GM12865 (cell line): ENCODE results near the gene SLC9B2.

Experiments
- DNase-seq: peaks from one replicate; pipeline ENCODE4 v3.0.0; 2010; ENCODE audit warnings: low read depth
- H3K4me3 ChIP-seq: 2 replicates; pipeline ENCODE4 v1.5.1; 2011; ENCODE audit warnings: mild to moderate bottlenecking, low read depth, low read length, control low read depth
- TF ChIP-seq, protein P1 (sequence below): IDR thresholded peaks from 2 replicates; pipeline ENCODE4 v1.5.1; 2011; ENCODE audit warnings: low read length, control low read depth, low read depth, inconsistent platforms; ENCODE audit not compliant: insufficient read depth; ENCODE audit errors: missing control alignments

The SLC9B2 gene

DNA sequence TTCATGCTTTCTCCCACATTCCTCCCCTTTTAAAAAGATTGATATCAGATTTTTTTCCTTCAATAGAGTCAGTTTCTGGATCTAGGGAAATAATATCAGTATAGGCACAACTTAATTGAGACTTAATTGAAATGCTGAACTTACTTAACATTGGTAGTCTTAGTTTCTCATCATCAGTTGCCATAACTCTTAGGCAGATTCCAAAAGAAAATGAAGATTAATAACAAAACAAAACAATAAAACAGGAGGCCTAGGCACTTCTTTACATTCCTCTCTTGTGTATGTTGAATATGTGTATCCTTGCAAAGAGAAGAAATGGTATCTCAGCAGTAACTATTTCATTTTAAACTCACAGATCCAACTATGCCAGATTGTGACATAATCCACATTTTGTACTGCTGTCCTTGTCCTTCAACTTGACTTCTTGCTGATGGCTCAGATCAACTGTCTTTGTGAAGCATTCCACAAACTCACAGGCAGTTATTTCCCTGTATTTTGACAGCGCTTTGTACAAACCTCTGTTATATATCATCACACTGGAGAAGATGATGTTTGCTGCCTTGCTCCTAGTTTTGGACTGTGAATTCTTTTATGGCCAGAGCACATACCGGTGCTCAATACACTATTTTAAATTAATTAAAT lies 9.1 kb upstream of the SLC9B2 start:
- no peak for DNase-seq
- no peak overlapping the region for H3K4me3 ChIP-seq
- TF ChIP-seq, protein P1, sequence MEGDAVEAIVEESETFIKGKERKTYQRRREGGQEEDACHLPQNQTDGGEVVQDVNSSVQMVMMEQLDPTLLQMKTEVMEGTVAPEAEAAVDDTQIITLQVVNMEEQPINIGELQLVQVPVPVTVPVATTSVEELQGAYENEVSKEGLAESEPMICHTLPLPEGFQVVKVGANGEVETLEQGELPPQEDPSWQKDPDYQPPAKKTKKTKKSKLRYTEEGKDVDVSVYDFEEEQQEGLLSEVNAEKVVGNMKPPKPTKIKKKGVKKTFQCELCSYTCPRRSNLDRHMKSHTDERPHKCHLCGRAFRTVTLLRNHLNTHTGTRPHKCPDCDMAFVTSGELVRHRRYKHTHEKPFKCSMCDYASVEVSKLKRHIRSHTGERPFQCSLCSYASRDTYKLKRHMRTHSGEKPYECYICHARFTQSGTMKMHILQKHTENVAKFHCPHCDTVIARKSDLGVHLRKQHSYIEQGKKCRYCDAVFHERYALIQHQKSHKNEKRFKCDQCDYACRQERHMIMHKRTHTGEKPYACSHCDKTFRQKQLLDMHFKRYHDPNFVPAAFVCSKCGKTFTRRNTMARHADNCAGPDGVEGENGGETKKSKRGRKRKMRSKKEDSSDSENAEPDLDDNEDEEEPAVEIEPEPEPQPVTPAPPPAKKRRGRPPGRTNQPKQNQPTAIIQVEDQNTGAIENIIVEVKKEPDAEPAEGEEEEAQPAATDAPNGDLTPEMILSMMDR = no peak

DNA sequence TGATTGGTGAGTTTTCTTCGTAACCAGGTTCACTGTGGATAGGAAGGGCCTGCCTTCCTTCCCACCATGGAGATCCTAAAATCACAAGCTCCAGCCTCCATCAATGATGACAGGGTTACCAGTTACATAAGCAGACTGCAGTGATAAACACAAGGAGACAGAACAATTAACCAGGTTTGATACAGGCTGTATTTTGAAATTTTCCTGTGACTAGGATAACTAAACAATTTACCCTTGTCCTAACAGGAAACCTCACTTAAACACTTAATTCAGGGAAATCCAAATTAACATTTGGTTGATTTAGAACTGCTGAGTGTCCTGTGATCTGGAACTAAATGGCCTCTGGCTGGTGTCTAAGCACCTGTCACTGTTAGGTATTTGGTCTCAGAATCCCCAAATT lies 3.1 kb upstream of the SLC9B2 start:
- DNase-seq = no peak
- TF ChIP-seq, protein P1 = no peak
- no peak overlapping the region for H3K4me3 ChIP-seq

- peak; percentile 73 for DNase-seq
- peak overlapping the region; percentile 95 for H3K4me3 ChIP-seq
- TF ChIP-seq, protein P1 = no peak
Measured at GRCh38 chr4:103075894-103076746, 441 bp downstream of the SLC9B2 start.

- TF ChIP-seq, protein P1 = no peak
- DNase-seq = peak; percentile 15
Measured at GRCh38 chr4:103075435-103075893, 1.1 kb downstream of the SLC9B2 start.

GRCh38 chr4:103074744-103075434 lies 1.7 kb downstream of the SLC9B2 start:
- TF ChIP-seq, protein P1 = no peak
- DNase-seq = peak; percentile 26
- peak overlapping the region; percentile 95 for H3K4me3 ChIP-seq

More at GRCh38 chr4:103075435-103075893, 1.1 kb downstream of the SLC9B2 start:
- peak overlapping the region; percentile 95 for H3K4me3 ChIP-seq

DNA sequence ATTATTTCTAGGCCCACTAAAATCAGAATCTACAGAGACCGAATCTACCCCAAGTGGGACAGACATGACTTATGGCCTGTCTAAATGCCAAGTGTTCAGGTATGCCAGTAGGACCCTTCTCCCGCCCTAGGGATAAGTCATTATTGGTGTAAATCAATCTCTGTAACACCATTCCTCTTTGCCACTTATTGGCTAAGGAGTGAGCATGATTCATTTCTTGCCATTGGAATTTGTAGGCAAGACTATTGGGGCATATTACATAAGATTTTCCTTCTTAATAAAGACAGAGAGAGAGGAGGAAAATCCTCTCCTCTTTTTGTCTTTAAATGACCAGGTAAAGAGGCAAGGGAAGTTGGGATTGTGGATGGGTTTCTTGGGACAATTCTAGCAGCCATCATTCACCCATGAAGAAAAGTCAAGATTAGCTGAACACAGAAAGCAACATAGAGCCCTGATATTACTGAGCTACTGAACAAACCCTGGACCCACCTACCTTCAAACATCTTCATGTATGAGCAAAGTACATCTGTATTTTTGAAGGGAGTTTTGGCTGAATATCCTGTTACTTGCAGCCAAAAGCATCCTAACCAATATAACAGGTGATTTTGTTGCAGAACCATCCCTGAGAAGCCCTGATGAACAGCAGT lies 2.6 kb downstream of the SLC9B2 start:
- no peak for DNase-seq
- H3K4me3 ChIP-seq = peak overlapping the region; percentile 95

More for the DNA sequence above, 2.6 kb downstream of the SLC9B2 start:
- TF ChIP-seq, protein P1 = no peak
